HG02884 (cell line): ENCODE data around the gene MAP3K14.
A peak's percentile ranks its signal among the peaks of the same experiment; 100 is the strongest.

Source experiments
- ATAC-seq: cut with Tn5 transposase; IDR thresholded peaks from one replicate; pipeline ENCODE4 v1.9.1; 2021; ENCODE audit warnings: mild to moderate bottlenecking, moderate library complexity; ENCODE audit not compliant: unreplicated experiment

MAP3K14 gene

DNA sequence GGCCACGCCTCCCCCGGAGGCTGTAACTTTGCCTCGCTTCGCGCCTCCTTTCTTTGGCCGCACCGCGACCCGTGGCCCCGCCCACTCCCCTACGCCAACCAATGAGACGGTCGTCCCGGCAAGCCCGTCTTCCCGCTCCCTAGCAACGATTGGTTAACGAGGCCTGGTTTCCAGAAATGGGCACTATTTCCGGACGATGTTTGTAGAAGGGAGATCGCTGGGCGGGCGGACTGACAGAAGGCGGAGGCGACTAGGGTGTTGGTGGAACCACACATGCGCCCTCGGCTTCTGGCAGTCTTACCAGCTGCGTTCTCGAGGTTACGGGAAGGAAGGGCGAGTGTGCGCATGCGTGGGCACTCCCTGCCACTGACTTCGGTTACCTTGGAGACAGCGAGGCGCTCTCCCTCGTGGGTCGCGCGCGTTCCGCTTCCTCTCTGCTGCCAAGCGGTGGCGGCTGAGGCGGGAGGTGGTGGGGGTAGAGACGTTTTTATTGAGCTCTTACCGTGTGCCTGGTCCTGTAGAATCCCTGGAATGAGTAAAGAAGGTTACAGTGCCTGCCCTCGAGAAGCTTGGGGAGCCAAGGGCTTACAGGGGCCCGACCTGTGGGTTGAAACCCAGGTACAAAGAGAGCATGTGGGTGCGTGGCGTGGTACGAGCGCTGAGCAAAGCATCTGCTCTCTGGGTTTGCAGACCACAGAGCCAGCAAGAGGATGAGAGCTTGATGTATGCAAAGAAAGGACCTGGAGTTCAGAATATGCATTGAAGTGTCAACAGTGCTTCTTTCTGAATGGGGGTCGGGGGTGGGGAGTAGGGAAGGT is 500 bp upstream of the MAP3K14 start:
- peak; percentile 67 for ATAC-seq

GRCh38 chr17:45315648-45316433 is 979 bp downstream of the MAP3K14 start:
- ATAC-seq, result no peak

- ATAC-seq, result no peak
Observed at GRCh38 chr17:45314741-45315647, 1.8 kb downstream of the MAP3K14 start.

- ATAC-seq, result no peak
Observed at GRCh38 chr17:45313996-45314740, 2.7 kb downstream of the MAP3K14 start.

DNA sequence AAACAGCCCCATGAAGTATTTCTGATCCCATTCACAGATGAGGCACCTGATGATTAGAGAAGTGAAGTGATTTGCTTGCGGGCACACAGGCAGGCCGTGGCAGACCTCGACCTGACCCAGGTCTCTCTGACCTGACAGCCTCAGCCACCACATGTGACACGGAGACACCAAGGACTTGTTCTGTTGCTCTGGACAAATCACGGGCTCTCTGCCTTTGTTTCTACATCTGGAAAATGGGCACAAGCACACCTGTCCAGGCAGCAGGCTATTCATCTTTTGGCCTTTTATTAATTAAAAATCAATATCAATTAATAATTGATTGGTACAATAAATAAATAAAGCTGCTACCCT is 3.4 kb downstream of the MAP3K14 start:
- ATAC-seq, result no peak

- no peak for ATAC-seq
Observed at GRCh38 chr17:45312477-45313420, 4.1 kb downstream of the MAP3K14 start.

DNA sequence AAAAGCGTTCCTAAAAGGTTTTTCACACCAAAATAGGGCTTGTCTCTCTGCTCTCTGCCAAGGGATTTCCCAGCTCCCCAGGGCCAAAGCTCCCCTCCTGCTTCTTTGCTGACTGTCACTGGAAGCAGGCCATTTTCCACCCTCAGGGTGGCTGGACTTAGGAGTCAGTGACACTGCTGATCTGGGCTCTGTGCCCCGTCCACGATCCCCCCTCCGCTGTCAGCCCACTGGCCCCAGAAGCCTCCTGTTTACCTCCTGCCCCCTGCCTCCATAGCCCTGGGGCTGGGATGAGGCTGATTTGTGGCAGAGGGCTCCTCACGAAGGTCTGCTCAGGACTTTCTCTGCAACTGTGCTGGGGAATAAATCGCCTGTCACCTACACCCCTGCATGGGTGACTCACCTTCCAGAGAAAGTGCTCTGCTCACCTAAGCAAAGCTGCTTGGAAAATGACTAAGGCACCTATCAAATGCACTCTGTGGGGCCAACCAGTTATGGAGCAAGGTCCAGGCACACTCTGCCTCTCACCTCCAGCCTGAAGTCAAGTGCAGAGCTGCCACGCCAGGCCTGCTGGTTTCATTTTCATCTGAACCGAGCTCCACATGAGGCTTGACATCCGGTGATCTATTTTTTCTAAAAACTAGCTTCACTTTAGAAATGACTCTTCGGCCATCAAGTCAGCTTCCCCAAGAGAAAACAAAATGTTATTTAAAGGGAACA is 4.9 kb downstream of the MAP3K14 start:
- peak; percentile 32 for ATAC-seq

DNA sequence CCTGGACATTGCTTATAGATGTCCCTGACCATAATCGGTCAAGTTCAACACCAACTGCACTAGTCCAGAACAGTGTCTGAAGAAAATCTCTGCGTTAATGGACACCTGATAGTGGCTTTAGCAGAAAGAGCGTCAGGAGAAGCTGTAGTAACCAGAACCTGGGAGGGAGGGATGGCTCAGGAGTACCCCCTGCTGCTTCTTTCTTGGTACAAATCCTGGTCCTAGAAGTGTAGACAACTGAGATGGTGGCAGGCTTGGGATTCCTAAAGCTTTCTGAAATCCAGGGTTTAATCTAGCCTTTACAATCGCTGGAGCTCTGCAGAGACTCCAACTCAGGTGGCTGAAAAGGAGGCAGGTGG is 5.4 kb downstream of the MAP3K14 start:
- no peak for ATAC-seq

DNA sequence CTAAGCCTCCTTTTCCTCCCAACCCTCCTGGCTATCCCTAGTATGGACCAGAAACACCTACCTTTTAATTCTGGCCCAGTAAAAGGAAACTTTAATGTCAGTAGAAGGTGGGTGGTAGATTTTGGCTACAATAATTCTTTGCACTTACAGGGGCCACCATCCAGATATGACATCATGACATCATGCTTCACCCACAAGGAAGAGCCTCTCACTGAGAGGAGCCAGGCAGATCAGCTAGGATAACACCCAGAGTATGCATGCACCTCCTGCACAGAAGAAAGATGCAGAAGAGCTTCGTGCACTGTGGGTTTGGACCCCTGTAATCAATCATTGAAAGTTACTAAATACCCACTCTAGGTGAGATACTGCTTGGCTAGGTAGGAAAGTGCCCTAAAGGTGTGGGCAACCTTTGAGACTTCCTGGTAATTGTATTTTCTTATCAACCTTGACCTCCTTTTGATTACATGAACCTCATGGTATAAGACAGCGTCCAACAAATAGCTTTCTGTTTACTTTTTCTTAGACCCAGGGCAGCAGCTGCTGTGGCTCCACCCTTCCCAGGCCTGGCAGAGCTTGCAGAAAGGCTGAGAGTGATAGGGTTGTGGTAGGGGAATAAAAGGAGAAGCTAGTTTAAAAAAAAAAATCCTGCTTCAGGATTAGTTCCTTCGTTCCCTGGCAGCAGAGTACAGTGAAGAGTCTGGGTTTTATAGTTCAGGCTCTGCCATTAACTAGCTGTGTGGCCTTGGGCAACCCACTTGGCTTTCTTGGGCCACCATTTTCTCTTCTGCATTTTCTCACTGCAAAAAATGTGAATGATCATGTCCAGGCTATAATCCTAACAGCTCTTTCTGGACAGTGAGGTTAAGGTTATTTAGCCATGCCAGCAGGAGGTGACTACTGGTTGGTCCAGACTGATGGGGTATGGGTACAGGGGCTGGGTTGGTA is 6.2 kb downstream of the MAP3K14 start:
- no peak for ATAC-seq

- no peak for ATAC-seq
Observed at GRCh38 chr17:45309400-45309799, 7.4 kb downstream of the MAP3K14 start.

GRCh38 chr17:45308840-45309239 is 8.0 kb downstream of the MAP3K14 start:
- no peak for ATAC-seq

DNA sequence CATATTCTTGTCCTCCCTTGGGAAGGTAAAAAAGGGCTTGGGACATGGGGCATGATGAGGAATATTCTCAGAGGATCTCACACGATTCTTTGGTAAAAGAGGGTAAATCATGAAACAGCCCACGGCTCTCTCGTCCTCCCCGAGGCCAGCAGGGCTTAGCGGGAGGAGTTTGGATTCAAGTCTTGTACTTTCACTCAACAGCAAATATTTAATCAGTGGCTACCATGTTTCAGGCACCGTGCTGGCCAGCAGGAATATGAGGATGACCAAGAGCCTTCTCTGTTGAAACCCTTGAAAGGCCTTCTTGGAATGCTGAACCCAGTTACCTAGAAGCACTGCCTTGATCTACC is 8.8 kb downstream of the MAP3K14 start:
- no peak for ATAC-seq

DNA sequence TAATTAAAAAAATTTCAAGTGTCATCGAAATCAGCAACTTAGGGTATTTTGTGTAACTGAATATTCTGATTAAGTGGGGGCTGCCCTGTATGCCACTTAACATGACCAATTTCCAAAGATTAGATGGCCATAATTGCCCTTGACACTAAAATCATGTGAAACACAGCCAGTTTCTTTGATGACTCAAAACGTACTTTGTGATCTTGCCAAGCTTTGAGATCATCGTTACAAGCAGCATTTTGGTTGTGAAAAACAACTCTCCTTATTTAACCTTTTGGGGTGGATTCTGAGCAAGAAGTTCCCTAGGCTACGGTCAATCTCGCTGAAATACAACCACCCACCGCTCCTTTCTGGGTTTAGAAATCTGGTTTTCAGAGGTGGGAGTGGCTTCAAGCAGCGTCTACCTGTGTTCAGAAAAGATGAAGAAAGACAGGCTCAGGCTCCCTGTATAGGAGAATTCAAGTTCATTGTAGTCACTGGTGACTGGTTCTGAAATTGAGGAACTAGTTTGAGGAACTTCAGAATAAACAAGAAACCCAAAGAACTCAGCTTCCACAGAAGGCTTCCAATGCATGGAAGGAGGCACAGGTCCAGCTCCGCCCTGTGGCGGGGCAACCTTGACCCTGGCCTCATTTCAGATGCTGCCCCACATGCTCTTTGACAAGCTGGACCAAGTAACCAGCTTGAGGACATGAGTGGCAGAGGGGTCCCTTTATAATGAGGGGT is 9.4 kb downstream of the MAP3K14 start:
- ATAC-seq, result no peak

DNA sequence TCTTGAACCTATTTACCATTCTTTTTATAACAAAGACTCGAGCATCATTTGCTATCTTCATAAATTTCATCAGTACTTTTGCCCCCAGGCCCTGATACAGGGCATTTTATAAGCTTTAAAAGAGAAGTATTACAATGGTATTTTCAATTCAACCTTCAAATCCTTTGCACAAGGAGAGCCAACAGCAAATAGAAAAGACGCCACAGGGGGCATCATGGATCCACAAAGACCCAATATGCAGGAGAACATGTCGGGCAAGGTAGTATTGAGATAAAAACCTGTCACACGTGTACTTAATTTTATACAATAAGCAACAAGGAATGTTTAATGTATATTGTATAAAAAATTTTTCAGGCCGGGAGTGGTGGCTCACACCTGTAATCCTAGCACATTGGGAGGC is 10.2 kb downstream of the MAP3K14 start:
- no peak for ATAC-seq

GRCh38 chr17:45306094-45306493 is 10.7 kb downstream of the MAP3K14 start:
- no peak for ATAC-seq

DNA sequence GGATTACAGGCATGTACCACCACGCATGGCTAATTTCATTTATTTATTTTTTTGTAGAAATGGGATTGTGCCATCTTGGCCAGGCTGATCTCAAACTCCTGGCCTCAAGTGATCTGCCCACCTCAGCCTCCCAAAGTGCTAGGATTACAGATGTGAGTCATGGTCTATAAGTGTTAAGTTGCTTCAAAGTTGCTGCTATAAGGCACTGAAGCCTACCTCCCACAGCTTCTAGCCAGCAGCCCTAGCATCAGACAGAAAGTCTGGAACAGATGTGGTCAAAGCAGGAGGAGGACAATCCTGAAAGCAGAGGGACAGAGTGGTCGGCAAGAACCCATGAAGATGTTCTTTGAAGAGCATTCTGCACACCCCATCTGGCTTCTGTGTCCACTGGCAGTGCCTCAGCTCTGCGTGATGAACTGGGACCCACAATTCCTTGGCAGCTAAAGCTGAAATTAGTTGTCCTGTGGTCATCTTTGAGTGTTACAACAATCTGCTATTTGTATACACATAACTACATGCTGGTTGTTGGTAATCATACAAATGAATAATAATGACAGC is 11.2 kb downstream of the MAP3K14 start:
- no peak for ATAC-seq

DNA sequence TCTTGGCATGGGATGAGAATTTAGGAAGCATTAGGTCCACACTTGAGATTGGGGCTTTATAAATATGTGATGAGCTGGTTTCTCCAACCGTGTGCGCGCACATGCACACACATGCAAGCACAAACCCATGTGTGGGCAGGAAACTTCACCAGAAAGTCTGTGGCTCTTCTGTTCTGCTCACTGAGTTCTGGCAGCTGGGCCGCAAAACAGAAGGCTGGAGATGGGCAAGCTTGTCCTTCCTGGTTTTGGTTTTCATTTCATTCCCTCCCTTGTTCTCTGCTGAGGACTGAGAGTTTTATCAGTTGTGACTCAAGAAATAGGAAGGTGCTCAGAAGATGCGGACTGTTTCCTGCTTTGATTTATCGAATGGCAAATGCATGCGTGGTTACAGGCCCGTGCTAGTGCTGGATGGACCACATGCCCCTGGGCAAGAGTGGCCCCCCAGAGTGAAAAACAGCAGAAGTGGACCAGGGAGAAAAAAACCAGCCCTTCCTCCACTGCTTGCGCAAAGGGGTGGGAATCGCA is 14.1 kb downstream of the MAP3K14 start:
- no peak for ATAC-seq
